DOHH2 (cell line): ENCODE measurements around the gene MTA2.

Experiments
- CTCF ChIP-seq: fragments of 200-600 bp; sonication (generic); IDR thresholded peaks from one replicate; pipeline ENCODE4 v1.5.1; 2014; ENCODE audit warnings: antibody characterized with exemption, mild to moderate bottlenecking, low read depth, low read length; ENCODE audit not compliant: poor library complexity, severe bottlenecking
- EZH2phosphoT487 ChIP-seq: fragments of 200-600 bp; sonication (generic); IDR thresholded peaks from 2 replicates; pipeline ENCODE4 v1.6.1; 2017; ENCODE audit warnings: borderline replicate concordance, mild to moderate bottlenecking, antibody characterized with exemption, low read length, moderate library complexity, mixed read lengths

GRCh38 chr11:62572431-62572830 is 29.2 kb downstream of the MTA2 start:
- TF ChIP-seq EZH2phosphoT487 (no peak), CTCF (no peak)
